HG03442 (cell line): ENCODE results near the gene HECW1.

Experiments used
- ATAC-seq: cut with Tn5 transposase; IDR thresholded peaks from one replicate; pipeline ENCODE4 v1.9.1; 2021; ENCODE audit warnings: mild to moderate bottlenecking, moderate library complexity; ENCODE audit not compliant: unreplicated experiment

Gene HECW1

GRCh38 chr7:43405948-43406347, 293.5 kb downstream of the HECW1 start:
- ATAC-seq = no peak

GRCh38 chr7:43406961-43407360, 294.5 kb downstream of the HECW1 start:
- no peak for ATAC-seq

GRCh38 chr7:43408981-43409380, 296.5 kb downstream of the HECW1 start:
- ATAC-seq = no peak

- ATAC-seq = no peak
Measured at GRCh38 chr7:43417455-43417854, 305.0 kb downstream of the HECW1 start.

- no peak for ATAC-seq
Measured at GRCh38 chr7:43430411-43430810, 318.0 kb downstream of the HECW1 start.

GRCh38 chr7:43431020-43431595, 318.7 kb downstream of the HECW1 start:
- ATAC-seq = no peak

GRCh38 chr7:43433639-43434038, 321.2 kb downstream of the HECW1 start:
- ATAC-seq = no peak

GRCh38 chr7:43437001-43437400, 324.6 kb downstream of the HECW1 start:
- ATAC-seq = no peak

GRCh38 chr7:43438897-43439479, 326.5 kb downstream of the HECW1 start:
- ATAC-seq = no peak

- ATAC-seq = peak; percentile 74
Measured at GRCh38 chr7:43439631-43440401, 327.4 kb downstream of the HECW1 start.

GRCh38 chr7:43441231-43442130, 329.0 kb downstream of the HECW1 start:
- ATAC-seq = no peak

GRCh38 chr7:43443381-43443780, 330.9 kb downstream of the HECW1 start:
- ATAC-seq = no peak

GRCh38 chr7:43444711-43445578, 332.5 kb downstream of the HECW1 start:
- ATAC-seq = no peak

- ATAC-seq = no peak
Measured at GRCh38 chr7:43449577-43449976, 337.1 kb downstream of the HECW1 start.

GRCh38 chr7:43450894-43451293, 338.4 kb downstream of the HECW1 start:
- ATAC-seq = no peak

- ATAC-seq = peak; percentile 78
Measured at GRCh38 chr7:43454936-43455518, 342.6 kb downstream of the HECW1 start.

GRCh38 chr7:43456200-43456599, 343.8 kb downstream of the HECW1 start:
- ATAC-seq = no peak

GRCh38 chr7:43458330-43459018, 346.0 kb downstream of the HECW1 start:
- no peak for ATAC-seq

GRCh38 chr7:43459019-43459337, 346.5 kb downstream of the HECW1 start:
- no peak for ATAC-seq
